ENCODE data around the gene ANKRD18A. TPM values are rescaled to one million over a fixed set of nuclear protein-coding genes. Genes with fewer than 3 reads are reported as not detected.

Gene ANKRD18A
- total and polyA plus RNA-seq, 12 donors: 0.22 to 5.5 (median 2.8) TPM

- Histone ChIP-seq H3K4me1 (no peaks in the 10 kb centered on the region), H3K27me3 (peaks cover 0 to 19% (median 0%) of the 10 kb centered on the region in 7 donors), H3K27ac (no peak overlapping the region), H3K36me3 (no peaks in the 10 kb centered on the region), H3K4me3 (no peak overlapping the region), H3K9me3 (no peaks in the 10 kb centered on the region)
- DNase-seq: no peak
- WGBS, 2 donors: 60 to 63% methylated on average over 3 of the region's 3 CpGs
- TF ChIP-seq CTCF (IDR thresholded peaks at IDR 0.05): no peak
- no peak for ATAC-seq
- intact Hi-C loops (cut with DNase I): loop anchor here in 3 of 10 donors (10.0 kb wide), 2 partner anchors 51 to 61 kb away; no protein-coding TSS in a partner anchor
Measured at GRCh38 chr9:38643815-38644173, 23.4 kb upstream of the ANKRD18A start.

- no peaks in the 10 kb centered on the region for H3K36me3 ChIP-seq
- peaks cover 0 to 19% (median 0%) of the 10 kb centered on the region in 7 donors for H3K27me3 ChIP-seq
- intact Hi-C loops (cut with DNase I): loop anchor here in 3 of 10 donors (10.0 kb wide), 2 partner anchors 52 to 62 kb away; no protein-coding TSS in a partner anchor
- TF ChIP-seq CTCF (IDR thresholded peaks at IDR 0.05): no peak
- WGBS, 2 donors: 72 to 83% methylated on average over 18 of the region's 18 CpGs
- no peak for DNase-seq
- H3K9me3 ChIP-seq: no peaks in the 10 kb centered on the region
- H3K4me1 ChIP-seq: no peaks in the 10 kb centered on the region
- no peak overlapping the region for H3K27ac ChIP-seq
- no peak for ATAC-seq
- H3K4me3 ChIP-seq: no peak overlapping the region
Measured at GRCh38 chr9:38642951-38643814, 22.8 kb upstream of the ANKRD18A start.

DNA sequence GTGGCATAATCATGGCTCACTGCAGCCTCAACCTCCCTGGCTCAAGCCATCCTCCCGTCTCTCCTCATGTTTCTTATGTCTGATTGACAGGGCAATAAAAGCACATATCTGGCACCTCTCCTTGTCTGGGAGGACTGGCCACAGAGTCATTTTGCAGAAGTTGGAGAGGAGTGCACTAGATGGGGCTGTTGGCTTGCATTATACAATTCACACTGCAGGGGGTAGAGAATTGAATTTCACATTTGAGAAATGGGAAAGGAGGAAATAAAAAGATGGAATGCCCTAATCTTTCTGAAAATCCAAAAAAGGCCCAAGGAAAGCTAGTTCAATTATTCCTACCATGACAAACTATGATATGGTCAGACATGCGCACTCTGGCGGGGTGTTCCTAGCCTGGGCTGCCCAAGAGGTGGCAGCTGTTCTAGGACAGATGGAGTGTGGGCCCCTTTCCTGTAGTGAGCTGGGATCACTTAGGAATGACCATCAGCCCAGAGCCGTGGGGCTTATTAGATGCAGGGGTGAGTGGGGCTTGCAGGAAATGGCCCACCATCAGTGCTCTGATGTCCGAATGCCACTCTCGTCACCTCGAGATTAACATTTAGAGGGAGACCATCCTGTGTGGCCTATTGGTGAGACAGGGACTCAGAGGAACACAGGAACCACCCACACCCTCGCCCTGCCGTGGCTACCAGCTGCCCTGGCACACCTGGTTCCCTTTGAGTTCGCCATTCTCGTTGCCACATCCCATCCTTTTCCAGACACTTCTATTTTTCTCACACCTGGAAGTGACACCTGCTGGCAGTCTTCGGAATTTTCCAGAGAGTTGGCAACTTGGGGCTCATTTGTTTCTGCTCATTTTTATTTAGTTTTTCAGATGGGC is 21.8 kb upstream of the ANKRD18A start:
- Histone ChIP-seq H3K4me1 (no peaks in the 10 kb centered on the region), H3K9me3 (no peaks in the 10 kb centered on the region), H3K27ac (no peak overlapping the region), H3K4me3 (no peak overlapping the region), H3K27me3 (peaks cover 0 to 23% (median 0%) of the 10 kb centered on the region in 7 donors), H3K36me3 (no peaks in the 10 kb centered on the region)
- DNase-seq (no peak), ATAC-seq (peak; percentile 72 to 92 (median 88))
- TF ChIP-seq CTCF (IDR thresholded peaks at IDR 0.05): peak in 8 of 9 donors; percentile 11 to 57 (median 46)
- intact Hi-C loops (cut with DNase I): loop anchor here in 3 of 10 donors (10.0 kb wide), 2 partner anchors 53 to 63 kb away; no protein-coding TSS in a partner anchor
- WGBS, 2 donors: 54 to 66% methylated on average over 12 of the region's 12 CpGs

DNA sequence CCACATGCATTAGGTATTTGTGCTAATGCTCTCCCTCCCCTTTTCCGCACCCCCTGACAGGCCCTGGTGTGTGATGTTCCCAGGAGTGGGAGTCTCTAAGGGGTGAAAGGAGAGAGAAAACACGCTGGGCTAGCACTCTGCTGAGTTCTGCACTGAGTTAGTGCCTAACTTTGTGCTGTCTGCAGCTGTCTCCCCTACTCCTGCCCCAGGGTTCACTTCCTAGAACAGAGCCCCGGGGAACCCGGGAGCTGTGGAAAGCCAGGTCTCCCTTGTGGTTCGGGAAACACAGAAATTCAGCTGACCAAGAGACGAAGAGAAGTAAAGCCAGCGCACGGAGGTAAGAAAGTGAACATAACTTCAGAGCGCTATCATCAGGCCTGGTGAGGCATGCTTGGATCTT is 20.7 kb upstream of the ANKRD18A start:
- Histone ChIP-seq H3K27me3 (peaks cover 0 to 23% (median 0%) of the 10 kb centered on the region in 7 donors), H3K4me1 (no peaks in the 10 kb centered on the region), H3K36me3 (no peaks in the 10 kb centered on the region), H3K27ac (no peak overlapping the region), H3K4me3 (no peak overlapping the region), H3K9me3 (no peaks in the 10 kb centered on the region)
- TF ChIP-seq CTCF (IDR thresholded peaks at IDR 0.05): no peak
- intact Hi-C loops (cut with DNase I): loop anchor here in 3 of 10 donors (10.0 kb wide), 2 partner anchors 54 to 64 kb away; no protein-coding TSS in a partner anchor
- 83 to 88% methylated on average over 9 of the region's 9 CpGs for WGBS, 2 donors
- DNase-seq (no peak), ATAC-seq (no peak)
